Activated CD8-positive, alpha-beta memory T cell treated with anti-CD3 and anti-CD28 coated beads for 24 hours (primary cell): ENCODE data around the gene NUDT4B.
"Not testable (repeated sequence)": the region's sequence is repeated elsewhere in the genome, so short reads cannot be mapped to it uniquely, and the experiment has no call there.

Source experiments
- DNase-seq: peaks from one replicate; pipeline ENCODE4 v3.0.0-alpha.2; 2020

NUDT4B gene

DNA sequence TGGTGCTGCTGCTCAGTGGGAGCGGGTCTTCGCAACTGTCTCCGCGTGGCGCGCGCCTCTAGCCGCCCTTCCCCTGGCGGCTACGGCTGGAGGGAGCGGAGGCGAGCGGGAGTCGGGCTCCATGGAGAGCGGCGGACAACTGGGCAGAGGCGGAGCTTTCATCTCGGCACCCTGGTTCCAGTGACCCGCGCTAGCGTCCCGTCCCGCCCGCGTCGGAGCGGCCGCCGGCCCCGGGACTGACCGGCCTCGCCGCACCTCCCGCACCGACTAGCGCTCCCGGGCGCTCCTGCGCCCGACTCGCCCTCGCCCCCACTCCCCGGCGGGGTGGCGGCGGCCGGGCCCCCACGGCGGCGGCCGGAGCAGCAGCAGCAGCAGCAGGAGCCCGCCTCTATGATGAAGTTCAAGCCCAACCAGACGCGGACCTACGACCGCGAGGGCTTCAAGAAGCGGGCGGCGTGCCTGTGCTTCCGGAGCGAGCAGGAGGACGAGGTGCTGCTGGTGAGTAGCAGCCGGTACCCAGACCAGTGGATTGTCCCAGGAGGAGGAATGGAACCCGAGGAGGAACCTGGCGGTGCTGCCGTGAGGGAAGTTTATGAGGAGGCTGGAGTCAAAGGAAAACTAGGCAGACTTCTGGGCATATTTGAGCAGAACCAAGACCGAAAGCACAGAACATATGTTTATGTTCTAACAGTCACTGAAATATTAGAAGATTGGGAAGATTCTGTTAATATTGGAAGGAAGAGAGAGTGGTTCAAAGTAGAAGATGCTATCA lies at the start of gene NUDT4B:
Gene NUDT4B, plus strand, starts transcription at position 212 of the 772 bp plus-strand sequence. Its CDS starts 179 bp downstream, at position 391.
- not testable (repeated sequence) for DNase-seq

DNA sequence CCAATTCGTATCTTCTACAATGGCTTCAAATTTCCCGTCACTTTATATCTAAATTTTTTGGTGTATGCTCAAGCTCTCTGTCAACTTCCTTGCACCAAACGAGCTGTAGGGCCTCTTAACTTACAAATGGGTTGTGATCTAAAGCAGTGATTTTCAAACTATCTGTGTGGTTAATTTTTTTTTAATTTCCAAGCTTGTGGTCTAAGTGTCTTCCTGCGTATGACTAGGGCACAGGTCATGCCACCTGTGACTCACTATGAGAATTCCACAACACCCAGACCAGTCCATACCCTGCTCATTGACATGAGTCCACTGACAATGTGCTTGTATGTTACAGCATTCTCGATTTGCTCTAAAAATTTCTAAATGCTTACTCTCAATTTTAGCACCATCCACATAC lies 49.2 kb upstream of the NUDT4B start:
- not testable (repeated sequence) for DNase-seq

DNA sequence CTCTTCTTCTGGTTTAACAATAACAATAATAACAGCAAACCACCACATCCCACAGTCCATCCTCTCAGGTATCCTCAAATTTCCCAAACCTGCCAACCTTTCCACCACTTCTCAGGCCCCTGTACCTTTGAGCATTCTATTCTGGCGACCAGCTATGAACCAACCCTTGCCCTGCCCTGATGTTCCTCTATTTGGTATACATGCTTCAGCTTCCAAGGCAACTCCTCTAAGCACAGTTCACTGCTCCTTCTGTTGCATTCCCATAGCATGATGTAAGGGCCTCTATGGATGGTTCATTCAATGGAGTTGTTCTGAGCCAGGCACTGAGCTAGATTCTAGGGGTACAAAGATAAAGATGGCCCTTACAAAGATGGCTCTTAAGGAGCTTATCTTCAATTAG lies 46.3 kb upstream of the NUDT4B start:
- not testable (repeated sequence) for DNase-seq

DNA sequence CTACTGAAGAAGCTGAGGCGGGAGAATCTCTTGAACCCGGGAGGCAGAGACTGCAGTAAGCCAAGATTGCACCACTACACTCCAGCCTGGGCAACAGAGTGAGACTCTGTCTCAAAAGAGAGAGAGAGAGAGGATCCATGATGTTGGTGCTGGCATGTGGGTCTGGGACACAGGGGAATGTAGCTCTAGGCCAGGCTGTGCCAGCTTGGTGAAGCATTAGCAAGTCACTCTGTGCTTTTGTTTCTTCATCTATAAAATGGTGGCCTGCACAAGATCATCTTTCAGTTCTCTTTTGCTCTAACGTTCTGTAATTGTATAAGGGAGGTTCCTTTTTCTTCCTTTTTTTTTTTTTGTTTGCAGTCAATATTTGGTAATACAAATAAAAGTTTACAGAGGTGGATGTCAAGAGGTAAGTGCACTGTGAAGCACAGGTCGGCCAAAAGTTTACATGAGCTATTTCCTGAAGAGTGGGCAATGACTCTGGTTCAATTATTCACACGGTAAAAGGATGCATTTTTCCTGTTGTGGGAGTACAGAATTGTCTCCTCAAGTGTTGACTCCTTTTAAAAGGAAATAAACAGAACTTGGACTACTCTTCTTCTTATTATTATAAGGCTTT lies 44.5 kb upstream of the NUDT4B start:
- DNase-seq: not testable (repeated sequence)

DNA sequence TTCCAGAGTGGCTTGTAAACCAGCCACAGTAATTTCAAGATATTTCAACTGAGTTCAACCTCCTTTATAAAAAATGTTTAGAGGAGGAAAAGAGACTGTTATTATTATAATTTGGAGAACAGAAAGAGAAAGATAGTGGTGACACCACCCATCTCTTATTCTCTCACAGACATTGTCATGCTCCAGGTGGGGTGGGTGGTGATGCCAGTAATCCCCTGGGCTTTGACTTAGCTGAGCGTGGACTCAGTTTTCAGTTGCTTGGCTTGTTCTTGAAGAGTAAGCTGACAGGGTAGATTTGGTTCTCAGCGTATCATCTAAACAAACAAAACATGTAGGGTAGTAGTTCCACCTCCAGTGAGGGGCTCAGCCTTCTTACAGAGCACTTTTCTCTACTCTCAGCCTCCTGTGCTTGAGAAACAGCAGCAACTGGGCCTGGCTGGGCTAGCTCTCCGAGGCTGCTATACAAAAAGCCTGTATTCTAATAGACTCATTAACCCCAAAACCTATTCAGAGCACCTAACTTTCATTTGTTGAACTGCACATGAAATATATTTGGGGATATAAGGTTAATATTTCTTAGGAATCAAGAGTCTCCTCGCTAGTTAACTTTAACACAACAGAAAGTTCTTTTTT lies 43.1 kb upstream of the NUDT4B start:
- not testable (repeated sequence) for DNase-seq

DNA sequence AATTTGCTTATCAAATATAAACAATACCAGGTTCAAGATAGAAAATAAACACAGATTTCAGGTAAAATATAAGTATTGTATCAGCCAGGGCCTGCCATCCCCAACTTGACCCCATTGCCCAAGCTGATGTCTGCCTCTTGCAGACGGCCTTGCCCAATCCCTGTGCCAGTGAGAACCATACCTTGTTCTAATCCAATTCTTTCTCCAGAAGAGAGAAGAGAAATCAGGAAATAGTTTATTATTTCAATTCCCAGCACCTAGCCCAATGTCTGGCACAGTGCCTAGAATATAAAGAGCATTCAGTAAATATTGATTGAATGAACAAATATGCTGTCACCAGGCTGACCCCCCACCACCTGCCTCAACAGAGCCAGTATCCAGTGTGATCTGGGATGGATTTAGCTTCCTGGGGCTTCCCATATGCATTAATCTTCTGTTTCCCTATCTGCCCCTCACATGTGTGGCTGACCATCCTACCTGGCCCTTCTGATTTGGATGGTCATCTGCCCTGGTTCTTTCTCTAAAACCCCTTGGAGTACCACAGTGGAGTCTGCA lies 39.7 kb upstream of the NUDT4B start:
- not testable (repeated sequence) for DNase-seq

DNA sequence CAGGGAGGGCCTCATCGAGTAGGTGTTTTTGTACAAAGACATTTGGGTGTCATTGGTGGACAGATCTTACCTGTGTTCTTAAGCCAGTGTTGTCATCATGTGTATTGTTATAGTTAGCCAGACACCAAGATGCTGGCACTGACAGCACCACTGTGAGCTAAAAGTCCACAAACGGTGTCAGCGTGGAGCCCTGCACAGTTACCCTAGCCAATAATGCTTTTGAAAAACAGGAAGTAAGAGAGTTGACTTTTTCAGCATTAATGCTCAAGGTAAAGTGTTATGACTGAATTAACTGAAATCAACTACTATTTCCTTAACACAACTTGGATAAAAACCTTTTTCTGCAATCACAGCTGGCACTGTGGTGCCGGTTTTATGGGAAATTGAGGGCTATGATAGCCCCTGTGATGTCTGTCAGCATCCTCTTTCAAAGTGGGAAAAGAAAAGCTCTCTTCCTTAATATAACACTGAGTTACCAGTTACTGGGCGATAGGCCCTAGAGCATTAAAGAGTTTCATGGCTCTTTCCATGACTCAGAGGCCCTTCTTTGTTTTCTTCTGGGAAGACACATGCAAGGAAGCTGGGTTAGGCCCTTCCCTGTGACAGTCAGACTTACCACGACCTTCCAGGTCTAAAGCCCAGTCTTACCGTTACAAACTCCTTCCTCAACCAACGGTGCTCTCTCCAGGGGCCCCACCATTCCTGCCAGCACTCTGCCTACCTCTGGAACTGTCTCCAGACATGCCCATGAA lies 37.6 kb upstream of the NUDT4B start:
- not testable (repeated sequence) for DNase-seq

DNA sequence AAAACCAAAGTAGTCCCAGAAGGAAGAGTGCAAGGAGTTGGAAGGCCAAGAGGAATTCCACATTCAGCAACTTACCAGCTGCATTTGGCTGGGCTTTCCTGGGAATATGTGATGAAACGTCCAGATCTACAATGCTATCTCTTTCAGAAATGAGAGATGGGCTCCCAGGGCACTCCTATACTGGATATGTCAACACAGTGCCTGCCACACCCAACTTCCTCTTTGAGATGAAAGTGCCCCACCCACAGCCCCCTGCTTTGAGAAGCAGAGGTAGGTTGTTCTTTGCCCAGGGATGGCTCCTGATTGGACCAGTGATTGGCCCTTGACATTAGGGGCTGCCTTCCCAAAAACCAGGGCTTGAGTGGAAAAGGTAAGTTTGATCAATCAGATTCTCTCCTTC lies 36.2 kb upstream of the NUDT4B start:
- DNase-seq: not testable (repeated sequence)

DNA sequence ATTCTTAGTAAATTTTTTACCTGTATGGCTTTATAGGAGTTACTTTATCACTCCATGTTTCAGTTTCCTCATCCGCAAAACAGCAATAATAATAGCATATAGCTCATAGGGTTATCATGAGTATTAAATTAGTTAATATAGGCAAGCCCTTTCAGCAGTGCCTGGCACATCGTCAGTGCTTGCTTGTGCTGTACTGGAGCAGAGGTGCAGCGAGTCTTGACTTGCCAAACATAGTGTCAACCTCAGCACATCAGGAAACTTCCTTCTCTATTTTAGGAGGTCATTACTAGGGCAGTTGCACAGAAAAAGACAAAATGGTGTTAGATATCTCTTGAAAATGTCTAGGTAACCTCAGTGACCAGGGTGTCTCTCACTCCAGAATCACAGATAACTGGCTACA lies 33.1 kb upstream of the NUDT4B start:
- not testable (repeated sequence) for DNase-seq

DNA sequence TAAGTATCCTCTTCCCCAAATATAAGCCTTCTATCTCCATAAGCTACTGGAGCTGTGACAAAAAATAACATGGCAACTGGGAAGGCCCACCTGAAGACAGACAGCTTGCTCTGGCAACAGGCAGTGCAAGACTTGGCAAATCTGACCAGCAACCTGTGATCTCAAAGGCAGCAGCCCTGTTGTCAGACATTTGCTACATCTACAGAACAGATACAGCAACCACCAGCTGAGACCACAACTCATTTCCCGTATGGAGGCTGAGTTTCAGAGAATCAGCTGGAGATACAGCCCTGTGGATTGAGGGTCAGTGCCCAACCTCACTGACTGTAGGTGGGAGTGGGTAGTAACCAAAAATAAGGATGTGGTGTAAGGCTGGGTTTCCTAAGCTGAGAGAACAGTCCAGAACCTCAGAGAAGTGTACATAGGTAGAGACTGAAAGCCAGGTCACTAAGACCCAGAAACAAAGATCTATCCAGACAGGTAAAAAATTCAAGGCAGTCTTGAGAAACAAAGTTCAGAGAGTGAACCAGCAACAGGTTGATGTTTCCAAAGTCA lies 31.5 kb upstream of the NUDT4B start:
- not testable (repeated sequence) for DNase-seq

DNA sequence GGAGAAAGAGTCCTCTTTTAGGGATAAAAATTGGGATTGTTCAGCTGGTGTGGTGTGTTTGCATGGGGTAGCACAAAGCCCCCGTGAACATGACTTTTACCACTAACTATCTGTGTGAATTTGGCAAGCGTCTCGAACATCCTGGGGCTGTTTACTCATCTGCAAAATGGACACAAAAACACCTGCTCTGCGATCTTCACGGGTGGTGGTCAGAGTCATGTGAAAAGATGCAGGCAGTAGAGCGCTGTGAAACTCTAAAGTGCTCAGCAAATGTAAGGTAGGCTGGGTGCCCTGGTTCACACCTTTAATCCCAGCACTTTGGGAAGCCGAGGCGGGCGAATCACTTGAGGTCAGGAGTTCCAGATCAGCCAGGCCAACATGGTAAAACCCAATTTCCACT lies 27.7 kb upstream of the NUDT4B start:
- not testable (repeated sequence) for DNase-seq

DNA sequence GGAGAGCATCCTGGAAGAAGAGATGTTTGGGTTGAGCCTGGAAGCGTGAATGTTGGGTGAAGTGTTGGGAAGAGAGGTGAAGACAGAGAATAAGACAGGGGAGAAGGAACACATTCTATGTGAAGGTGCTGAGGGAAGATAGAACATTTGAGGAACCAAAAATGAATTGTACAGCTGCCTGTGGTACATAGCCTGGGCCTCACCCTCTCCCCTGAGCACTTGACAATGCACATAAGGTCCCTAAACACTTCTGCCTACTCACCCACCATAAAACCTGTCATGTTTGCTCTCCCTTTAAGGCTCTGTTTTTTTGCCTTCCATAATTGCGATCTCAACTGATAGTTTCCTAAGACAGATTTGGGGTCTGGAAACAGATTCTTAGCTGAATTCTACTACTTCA lies 25.8 kb upstream of the NUDT4B start:
- DNase-seq: not testable (repeated sequence)

DNA sequence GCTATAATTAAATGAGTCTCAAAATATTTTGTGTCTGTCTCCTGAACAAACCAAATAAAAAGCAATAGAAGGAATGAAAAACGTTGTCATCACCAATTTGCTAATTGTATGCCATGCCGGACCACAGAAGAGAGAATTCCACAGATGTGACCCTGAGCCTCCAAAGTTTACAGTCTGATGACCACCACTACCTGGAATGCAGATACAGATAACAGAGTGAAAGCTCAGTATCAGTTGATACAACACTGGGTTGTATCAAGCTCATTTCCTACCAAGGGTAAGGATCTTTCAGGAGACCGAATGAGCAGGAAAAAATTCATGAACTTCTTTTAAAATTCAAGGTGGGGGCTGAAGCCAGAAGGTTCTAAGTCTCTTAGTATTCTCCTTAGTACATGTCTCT lies 25.1 kb upstream of the NUDT4B start:
- not testable (repeated sequence) for DNase-seq

DNA sequence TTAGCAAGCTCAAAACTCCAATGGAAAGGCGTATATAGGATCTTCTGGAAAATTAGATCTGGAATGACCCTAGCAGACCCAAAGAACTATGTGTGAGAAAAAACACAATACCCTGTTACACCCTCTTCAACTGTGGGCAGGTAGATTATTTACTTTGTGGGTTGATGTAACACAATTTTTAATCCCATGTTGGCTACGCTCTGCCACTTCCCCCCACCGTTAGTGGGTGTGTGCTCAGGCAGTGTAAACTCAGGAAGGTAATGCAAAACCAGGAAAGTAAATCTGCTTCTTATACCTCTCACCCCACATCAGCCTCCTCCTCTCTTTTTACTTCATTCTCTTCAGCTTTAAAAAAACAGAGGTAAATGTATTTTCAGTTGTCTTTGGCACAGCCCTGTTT lies 23.7 kb upstream of the NUDT4B start:
- not testable (repeated sequence) for DNase-seq

DNA sequence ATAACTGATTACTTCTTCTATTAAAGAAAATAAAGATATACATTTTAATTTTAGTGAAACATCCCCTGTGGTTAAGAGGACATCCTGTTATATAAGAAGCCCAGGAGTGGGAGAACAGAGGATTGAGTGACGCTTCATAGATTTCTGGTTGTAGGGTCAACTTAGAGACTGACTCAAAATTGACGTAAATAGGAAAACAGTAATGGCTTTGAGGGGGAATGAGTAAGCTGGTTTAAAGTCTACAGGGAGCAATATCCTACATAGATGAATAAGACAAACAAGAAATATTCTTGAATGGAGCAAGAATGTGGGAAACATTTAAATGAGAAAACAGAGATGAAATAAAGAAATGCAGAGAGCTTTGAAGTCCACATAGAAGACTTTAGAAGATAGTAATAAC lies 20.7 kb upstream of the NUDT4B start:
- not testable (repeated sequence) for DNase-seq

DNA sequence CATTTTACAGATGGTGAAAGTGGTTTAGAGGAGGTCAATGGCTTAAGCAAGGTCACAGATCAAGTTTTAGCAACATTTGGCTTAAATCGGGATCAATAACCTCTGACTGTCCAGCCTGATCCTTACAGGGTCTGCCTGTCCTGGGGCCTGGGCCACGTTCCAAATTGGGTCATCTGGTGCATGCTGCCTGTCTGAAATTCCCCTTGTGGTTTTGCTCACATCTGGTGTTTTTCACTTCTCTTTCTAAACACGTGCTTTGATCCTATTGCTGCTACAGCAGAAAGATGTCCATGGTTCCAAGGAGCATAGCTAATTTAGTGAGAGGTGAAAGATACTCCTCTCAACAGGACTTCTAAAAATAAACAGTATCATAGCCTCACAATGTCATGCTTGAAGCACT lies 19.4 kb upstream of the NUDT4B start:
- not testable (repeated sequence) for DNase-seq

DNA sequence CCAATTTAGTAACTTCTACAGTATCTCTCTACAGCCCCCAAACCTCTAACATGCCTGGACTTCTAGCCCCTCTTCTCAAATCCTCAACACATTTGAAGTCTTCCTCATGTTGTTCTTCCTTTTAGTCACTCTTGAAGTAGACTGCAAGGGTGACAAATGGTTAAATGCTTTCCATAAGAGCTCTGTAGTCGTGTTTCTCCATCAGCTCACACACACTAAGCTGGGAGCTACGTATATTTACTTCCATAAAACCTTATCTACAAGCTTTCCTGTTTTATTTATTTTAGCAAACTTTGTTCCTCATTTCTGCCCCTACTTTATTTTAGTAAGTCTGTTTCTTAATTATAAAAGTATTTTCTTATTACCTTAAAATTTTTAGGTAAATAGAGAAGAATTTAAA lies 19.0 kb upstream of the NUDT4B start:
- not testable (repeated sequence) for DNase-seq

DNA sequence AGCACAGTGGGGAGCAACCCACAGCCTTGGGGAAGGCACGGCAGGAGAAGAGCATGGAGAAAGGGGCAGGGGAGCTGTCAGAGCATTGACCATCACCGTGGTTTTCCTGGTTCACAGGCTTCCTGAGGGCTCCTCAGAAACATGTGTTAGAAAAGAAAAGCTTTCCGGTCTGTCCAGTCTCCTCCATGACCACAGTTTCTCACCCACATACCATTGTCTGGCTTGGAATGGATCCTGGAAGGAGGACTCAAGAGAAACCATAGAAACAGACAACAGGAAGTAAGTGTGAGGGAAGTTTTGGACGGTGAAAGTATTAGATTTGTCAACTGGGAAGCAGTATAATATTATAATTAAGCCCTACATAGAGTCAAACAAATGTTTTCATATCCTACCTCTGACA lies 16.3 kb upstream of the NUDT4B start:
- not testable (repeated sequence) for DNase-seq

DNA sequence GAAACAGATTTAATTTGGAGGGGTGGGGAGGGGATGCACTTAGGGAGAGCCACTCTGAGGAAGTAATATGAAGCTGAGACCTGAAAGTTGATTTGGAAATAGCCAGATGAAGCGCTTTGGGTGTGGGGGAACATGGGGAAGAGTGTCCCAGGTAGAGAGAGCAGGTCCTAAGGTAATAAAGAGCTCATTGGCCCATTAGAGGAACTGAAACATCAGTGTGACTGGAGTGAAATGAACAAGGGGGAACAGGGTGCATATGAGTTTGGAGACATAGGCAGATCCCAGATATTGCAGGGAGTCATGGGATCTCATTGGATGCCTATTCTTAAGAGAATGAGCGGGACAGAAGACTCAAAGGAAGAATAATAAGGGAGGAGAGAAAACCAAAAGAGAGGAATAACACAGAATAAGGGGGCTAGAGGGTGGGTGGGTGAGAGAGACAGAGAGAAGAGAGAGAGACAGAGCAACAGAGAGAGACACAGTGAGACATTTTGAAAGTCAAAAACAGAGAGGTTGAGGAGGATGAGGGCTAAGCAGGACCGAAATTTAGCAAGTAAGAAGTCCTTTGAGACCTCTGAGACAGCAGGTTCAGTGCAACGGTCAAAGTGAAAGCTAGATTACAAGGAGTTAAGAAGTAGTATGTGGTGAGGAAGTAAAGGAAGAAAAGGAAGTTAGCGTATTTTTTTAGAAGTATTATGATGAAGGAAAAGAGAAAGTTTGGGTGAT lies 14.8 kb upstream of the NUDT4B start:
- not testable (repeated sequence) for DNase-seq

DNA sequence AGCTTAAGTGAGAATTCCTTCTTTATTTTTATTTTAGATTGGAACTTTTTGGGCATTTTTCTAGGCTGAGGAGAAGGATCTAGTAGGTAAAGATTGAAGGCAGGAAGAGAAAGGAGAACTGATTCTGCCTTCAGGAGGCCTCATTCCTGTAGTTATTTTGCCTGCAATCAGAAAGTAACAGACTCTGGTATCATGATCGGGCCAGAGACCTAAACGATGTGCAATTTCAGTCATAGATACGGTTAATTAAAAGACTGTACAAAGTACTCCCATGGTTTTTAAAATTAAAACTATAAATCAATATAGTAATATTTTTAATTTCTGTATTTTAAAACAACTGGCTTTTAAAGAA lies 14.3 kb upstream of the NUDT4B start:
- DNase-seq: not testable (repeated sequence)

DNA sequence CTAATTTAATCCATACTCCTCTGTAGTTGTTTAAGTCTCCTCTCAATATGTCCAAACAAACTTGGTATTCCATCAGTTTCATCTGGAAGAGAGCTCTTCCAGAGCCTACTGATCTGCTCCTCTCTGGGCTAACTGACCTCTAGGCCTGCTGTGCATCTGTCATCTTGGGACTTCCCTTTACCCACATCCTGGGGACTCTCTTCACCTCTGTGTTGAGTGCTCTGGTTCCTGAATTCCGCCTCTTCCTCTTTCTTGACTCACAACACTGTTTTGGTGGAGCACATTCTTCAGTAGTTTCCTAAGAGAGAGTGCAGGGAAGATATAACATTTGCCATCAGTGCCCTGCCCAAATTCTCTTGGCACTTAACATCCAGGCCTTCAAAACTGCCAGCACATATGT lies 13.0 kb upstream of the NUDT4B start:
- not testable (repeated sequence) for DNase-seq

DNA sequence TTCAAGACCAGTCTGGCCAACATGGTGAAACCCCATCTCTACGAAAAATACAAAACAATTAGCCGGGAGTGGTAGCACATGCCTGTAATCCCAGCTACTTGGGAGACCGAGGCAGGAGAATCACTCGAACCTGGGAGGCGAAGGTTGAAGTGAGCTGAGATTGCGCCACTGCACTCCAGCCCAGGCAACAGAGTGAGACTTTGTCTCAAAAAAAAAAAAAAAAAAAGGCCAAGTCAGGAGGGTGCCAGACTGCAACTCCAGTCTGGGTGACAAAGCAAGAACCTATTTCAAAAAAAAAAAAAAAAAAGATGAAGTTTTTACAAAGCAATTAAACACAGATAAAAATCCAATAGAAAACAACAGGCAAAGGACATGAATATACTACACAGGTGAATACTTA lies 9.9 kb upstream of the NUDT4B start:
- DNase-seq: not testable (repeated sequence)
